Ovary (tissue), 9 donors: ENCODE data around the gene C1orf174. TPM values are rescaled to one million over a fixed set of nuclear protein-coding genes. Genes with fewer than 3 reads are reported as not detected.

Source experiments
- DNase-seq, 5 donors: peaks; one replicate each; pipeline ENCODE4 v3.0.0-alpha.2; 2019 to 2020
- H3K27ac ChIP-seq, 2 donors: fragments of 200-600 bp; one replicate each; pipeline versions ENCODE4 v1.5.1 to v1.8.0; 2019 to 2022
- H3K27me3 ChIP-seq: fragments of 200-600 bp; one replicate; pipeline ENCODE4 v1.8.0; 2022
- H3K36me3 ChIP-seq: fragments of 200-600 bp; sonication (generic); one replicate; pipeline ENCODE4 v1.5.1; 2019
- H3K4me1 ChIP-seq: one replicate; pipeline ENCODE4 v1.8.1; 2013; ENCODE audit warnings: mild to moderate bottlenecking, moderate library complexity; ENCODE audit not compliant: insufficient read depth
- H3K4me3 ChIP-seq: fragments of 200-600 bp; sonication (generic); one replicate; pipeline ENCODE4 v1.5.1; 2017
- H3K9me3 ChIP-seq, 2 donors: fragments of 200-600 bp in 1 of 2; sonication (generic) in 1 of 2; one replicate each; pipeline versions ENCODE4 v1.5.1 to v1.8.1; 2013 to 2019; ENCODE audit warnings: mild to moderate bottlenecking in 1 of 2, moderate library complexity in 1 of 2
- CTCF ChIP-seq, 3 donors: fragments of 450-650 bp in 2 of 3; fragments of 200-600 bp in 1 of 3; IDR thresholded peaks; one replicate each; pipeline versions ENCODE4 v1.5.1 to v1.8.0; 2016 to 2022; ENCODE audit warnings: antibody characterized with exemption in 3 of 3, mild to moderate bottlenecking in 1 of 3
- EP300 ChIP-seq: sonication (generic); formaldehyde crosslinking; IDR thresholded peaks from one replicate; pipeline ENCODE4 v1.6.1; 2017; ENCODE audit warnings: antibody characterized with exemption
- POLR2A ChIP-seq: fragments of 450-650 bp; IDR thresholded peaks from one replicate; pipeline ENCODE4 v1.6.1; 2017; ENCODE audit warnings: antibody characterized with exemption, mild to moderate bottlenecking, moderate library complexity
- WGBS, 3 donors: extraction: QIAGEN DNeasy Blood & Tissue Kit in 1 of 3; methylation state at CpG; one replicate each; pipeline versions ENCODE4 v1.1.5 to v1.1.7; 2013 to 2017; 5-methylcytosine and 5-hydroxymethylcytosine counted together
- intact Hi-C, 4 donors: fragments of 100-400 bp; cut with DNase I; formaldehyde crosslinking; loops; one replicate each; pipeline versions ENCODE4 v1.11.0 to v1.15.1; 2022 to 2023
- polyA plus RNA-seq, 2 donors: library from polyadenylated mRNA; stranded (reverse); fragments of 200-250 nt in 1 of 2; fragments of 350-450 nt in 1 of 2; fragmentation: Illumina TruSeq in 1 of 2; extraction: RNeasy Lipid Tissue Mini Kit (QIAGEN cat#74804) in 1 of 2; gene quantifications; one replicate each; pipeline ENCODE4 v1.2.3, GENCODE V29; 2013 to 2014
- total RNA-seq, 7 donors: library from RNA; depleted of rRNA in 2 of 7; stranded (reverse); fragments of >200 nt in 2 of 7; fragmentation: NEBNext Ultra II Directional in 3 of 7; extraction: Animal tissue kit (Norgen Biotek cat#: 25700) in 3 of 7; gene quantifications; one replicate each; pipeline versions ENCODE4 v1.1.0 to v1.2.4, GENCODE V29; 2016 to 2023
- donor health status: DM: no; HTN: no; CAD: no; lungs with moderate emphysema.
- donor health status: DM: no; HTN: no; CAD: no.
- donor health status: Bipolar disorder and iron deficiency.
- donor health status: DM: yes; HTN: yes; CAD: no.
- donor health status: DM: no; HTN: no; CAD: no.
- donor health status: DM: yes; HTN: yes; CAD: no.

The C1orf174 gene
- total and polyA plus RNA-seq, 9 donors = 12.9 to 23.9 (median 18.2) TPM

- 5 to 7% (median 6%) methylated on average over 17 to 21 of the region's 21 CpGs for WGBS, 3 donors
Observed at GRCh38 chr1:3857791-3858129, 42.3 kb downstream of the C1orf174 start.

GRCh38 chr1:3856923-3857790 is 42.9 kb downstream of the C1orf174 start, which contains the start of the genes CEP104 and DFFB:
TSS of gene CEP104 (minus strand) at chr1:3857211. CDS start at chr1:3852407, 4,804 bp downstream.
TSS of gene DFFB (plus strand) at chr1:3857476. CDS start at chr1:3857604, 128 bp downstream.
- peak within 1 kb of the TSS; percentile 62 for H3K4me3 ChIP-seq
- H3K27me3 ChIP-seq = no peaks in the 10 kb centered on the region
- H3K9me3 ChIP-seq = no peaks in the 10 kb centered on the region
- peak within 1 kb of the TSS; percentile 82 to 83 for H3K27ac ChIP-seq
- no peaks in the 10 kb centered on the region for H3K36me3 ChIP-seq
- H3K4me1 ChIP-seq = peaks cover 13% of the 10 kb centered on the region
- peak; percentile 86 to 93 (median 89) for DNase-seq
- WGBS, 3 donors = 0 to 12% (median 2%) methylated on average over 3 to 73 of the region's 73 CpGs
- intact Hi-C loops = no loop called here
- TF ChIP-seq EP300 = no peak
- no peak for TF ChIP-seq CTCF (IDR thresholded peaks at IDR 0.05)
- TF ChIP-seq POLR2A = no peak

More at GRCh38 chr1:3857791-3858129, 42.3 kb downstream of the C1orf174 start:
- no peaks in the 10 kb centered on the region for H3K36me3 ChIP-seq
- H3K9me3 ChIP-seq = no peaks in the 10 kb centered on the region
- no peak for TF ChIP-seq POLR2A
- TF ChIP-seq CTCF (IDR thresholded peaks at IDR 0.05) = no peak
- TF ChIP-seq EP300 = no peak
- intact Hi-C loops = no loop called here
- H3K27me3 ChIP-seq = no peaks in the 10 kb centered on the region
- peaks cover 13% of the 10 kb centered on the region for H3K4me1 ChIP-seq
- peak overlapping the region; percentile 62 for H3K4me3 ChIP-seq
- DNase-seq = peak in 2 of 5 donors; percentile 14 to 38
- peak overlapping the region; percentile 82 to 83 for H3K27ac ChIP-seq

- intact Hi-C loops = no loop called here
- Histone ChIP-seq H3K27ac (no peak overlapping the region), H3K36me3 (no peaks in the 10 kb centered on the region), H3K4me3 (no peak overlapping the region), H3K4me1 (peaks cover 6% of the 10 kb centered on the region), H3K9me3 (no peaks in the 10 kb centered on the region), H3K27me3 (no peaks in the 10 kb centered on the region)
- no peak for DNase-seq
- WGBS, 3 donors = 79 to 86% (median 83%) methylated on average over 15 of the region's 15 CpGs
- no peak for TF ChIP-seq CTCF (IDR thresholded peaks at IDR 0.05)
- no peak for TF ChIP-seq EP300
- no peak for TF ChIP-seq POLR2A
Observed at GRCh38 chr1:3852711-3853485, 47.2 kb downstream of the C1orf174 start.

- no peak overlapping the region for H3K27ac ChIP-seq
- peaks cover 5% of the 10 kb centered on the region for H3K4me1 ChIP-seq
- no peaks in the 10 kb centered on the region for H3K27me3 ChIP-seq
- no peaks in the 10 kb centered on the region for H3K36me3 ChIP-seq
- H3K9me3 ChIP-seq = no peaks in the 10 kb centered on the region
- no peak overlapping the region for H3K4me3 ChIP-seq
- TF ChIP-seq EP300 (no peak), CTCF (IDR thresholded peaks at IDR 0.05) (no peak), POLR2A (no peak)
- no peak for DNase-seq
- 83 to 86% (median 84%) methylated on average over 12 of the region's 12 CpGs for WGBS, 3 donors
- intact Hi-C loops = no loop called here
Observed at GRCh38 chr1:3852091-3852490, 48.0 kb downstream of the C1orf174 start.
